HepG2 (cell line): ENCODE data around the gene IGDCC3. TPM values are rescaled to one million over a fixed set of nuclear protein-coding genes. Genes with fewer than 3 reads are reported as not detected.

ENCODE experiments used
- AHR ChIP-seq: IDR thresholded peaks from 2 replicates; pipeline ENCODE4 v1.6.1; 2018; ENCODE audit warnings: missing genetic modification reagents, missing compliant biosample characterization
- E2F5 ChIP-seq: sonication (generic); formaldehyde crosslinking; conservative IDR thresholded peaks from 2 replicates; pipeline ENCODE4 v1.4.0; 2020; ENCODE audit warnings: missing genetic modification reagents
- ETV5 ChIP-seq: IDR thresholded peaks from 2 replicates; pipeline ENCODE4 v1.6.1; 2018; ENCODE audit warnings: missing biosample characterization, missing genetic modification reagents, inconsistent platforms, borderline replicate concordance
- GPN1 ChIP-seq: sonication (generic); formaldehyde crosslinking; IDR thresholded peaks from 2 replicates; pipeline ENCODE4 v1.5.1; 2020; ENCODE audit warnings: missing genetic modification reagents, borderline replicate concordance
- HINFP ChIP-seq: sonication (generic); formaldehyde crosslinking; IDR thresholded peaks from 2 replicates; pipeline ENCODE4 v1.4.0; 2020; ENCODE audit warnings: low read depth, mild to moderate bottlenecking, missing genetic modification reagents
- HNRNPK ChIP-seq: fragments of 200-400 bp; formaldehyde crosslinking; IDR thresholded peaks from 2 replicates; pipeline ENCODE4 v1.6.1; 2018; ENCODE audit warnings: low read length, low read depth, moderate library complexity, mild to moderate bottlenecking; ENCODE audit not compliant: poor library complexity, severe bottlenecking
- MXI1 ChIP-seq: IDR thresholded peaks from 3 replicates; pipeline ENCODE4 v1.6.1; 2012; ENCODE audit warnings: low read depth, low read length, inconsistent platforms, borderline replicate concordance
- NFKB2 ChIP-seq: sonication (generic); formaldehyde crosslinking; IDR thresholded peaks from 2 replicates; pipeline ENCODE4 v1.4.0; 2020; ENCODE audit warnings: missing genetic modification reagents, borderline replicate concordance
- RXRB ChIP-seq: IDR thresholded peaks from 2 replicates; pipeline ENCODE4 v1.6.1; 2016; ENCODE audit warnings: borderline replicate concordance, missing genetic modification reagents, missing compliant biosample characterization
- SP1 ChIP-seq, 2 experiments: fragments of 450-650 bp in 1 of 2; sonication (generic) in 1 of 2; formaldehyde crosslinking in 1 of 2; IDR thresholded peaks; 2 replicates each; pipeline versions ENCODE4 v1.4.0 to v1.6.1; 2016 to 2020; ENCODE audit warnings: missing genetic modification reagents in 1 of 2
- ZBTB10 ChIP-seq: sonication (generic); formaldehyde crosslinking; IDR thresholded peaks from 2 replicates; pipeline ENCODE4 v1.4.0; 2020; ENCODE audit warnings: missing genetic modification reagents, borderline replicate concordance
- ZBTB43 ChIP-seq: sonication (generic); formaldehyde crosslinking; conservative IDR thresholded peaks from 2 replicates; pipeline ENCODE4 v1.4.0; 2020; ENCODE audit warnings: missing genetic modification reagents
- ZMYM2 ChIP-seq: sonication (generic); formaldehyde crosslinking; IDR thresholded peaks from 2 replicates; pipeline ENCODE4 v1.8.0; 2022; ENCODE audit warnings: mild to moderate bottlenecking, missing genetic modification reagents
- ZMYM3 ChIP-seq: sonication (generic); formaldehyde crosslinking; IDR thresholded peaks from 2 replicates; pipeline ENCODE4 v1.5.1; 2020; ENCODE audit warnings: mild to moderate bottlenecking, missing genetic modification reagents
- ZNF512B ChIP-seq: sonication (generic); formaldehyde crosslinking; IDR thresholded peaks from 2 replicates; pipeline ENCODE4 v1.5.1; 2020; ENCODE audit warnings: missing genetic modification reagents, mild to moderate bottlenecking, borderline replicate concordance
- ZNF570 ChIP-seq: sonication (generic); formaldehyde crosslinking; IDR thresholded peaks from 2 replicates; pipeline ENCODE4 v1.4.0; 2020; ENCODE audit warnings: mild to moderate bottlenecking, missing genetic modification reagents, borderline replicate concordance
- polyA plus RNA-seq, 8 experiments: library from polyadenylated mRNA; depleted of rRNA in 3 of 8; stranded (reverse) in 7 of 8; unstranded in 1 of 8; fragments of >200 nt; fragmentation: Illumina TruSeq in 4 of 8; extraction: Trizol in 4 of 8; gene quantifications; 2 replicates each; pipeline versions ENCODE4 v1.2.1 to v1.2.3, GENCODE V29; 2011 to 2016; ENCODE audit warnings: low read depth in 4 of 8, missing spikeins in 1 of 8, mixed read lengths in 1 of 8; ENCODE audit not compliant: insufficient read depth in 1 of 8
- total RNA-seq, 5 experiments: library from RNA; depleted of rRNA; stranded (reverse); fragments of >200 nt; fragmentation: Illumina TruSeq; extraction: Trizol; gene quantifications; 2 replicates each; pipeline ENCODE4 v1.2.3, GENCODE V29; 2016; ENCODE audit warnings: low read depth in 1 of 5

Gene IGDCC3
- total and polyA plus RNA-seq, 2 of the 13 experiments (the other 11 are each of a cell fraction or from before 2014, with no cell fraction given) = 30.1 to 51.8 TPM

- peak; percentile 75 for TF ChIP-seq E2F5 (CRISPR knock-in tag)
- peak; percentile 54 for TF ChIP-seq HNRNPK
- no peak for TF ChIP-seq ZBTB10 (CRISPR knock-in tag)
- no peak for TF ChIP-seq SP1 (IDR thresholded peaks at IDR 0.05)
- peak; percentile 68 for TF ChIP-seq SP1 (CRISPR knock-in tag; IDR thresholded peaks at IDR 0.05)
- peak; percentile 74 for TF ChIP-seq ZBTB43 (CRISPR knock-in tag)
- TF ChIP-seq HINFP = peak; percentile 92
- TF ChIP-seq ZMYM2 = no peak
- peak; percentile 61 for TF ChIP-seq ETV5 (CRISPR knock-in tag)
- no peak for TF ChIP-seq GPN1 (CRISPR knock-in tag)
- TF ChIP-seq ZMYM3 = 0 out of 2 replicates have a peak, but pooled peaks have one; percentile 13
- TF ChIP-seq ZNF570 = no peak
- no peak for TF ChIP-seq ZNF512B (CRISPR knock-in tag)
- no peak for TF ChIP-seq AHR (CRISPR knock-in tag)
- peak; percentile 27; the same call in 1 of the 2 replicates for TF ChIP-seq RXRB
- TF ChIP-seq NFKB2 (CRISPR knock-in tag) = peak; percentile 80; the same call in 1 of the 2 replicates
- peak; percentile 88; the same call in 2 of the 3 replicates for TF ChIP-seq MXI1
Observed at GRCh38 chr15:65286704-65287519, 90.9 kb downstream of the IGDCC3 start, which contains the start of gene PARP16 (continued).
